VCaP (cell line): ENCODE data around the gene CDIP1.

Experiments
- H3K27ac ChIP-seq: fragments of 450-650 bp; 2 replicates; pipeline ENCODE4 v1.5.1; 2017
- TF ChIP-seq, protein P1 (sequence below): fragments of 450-650 bp; conservative IDR thresholded peaks from 2 replicates; pipeline ENCODE4 v1.5.1; 2017; ENCODE audit warnings: mild to moderate bottlenecking, moderate library complexity

CDIP1 gene

DNA sequence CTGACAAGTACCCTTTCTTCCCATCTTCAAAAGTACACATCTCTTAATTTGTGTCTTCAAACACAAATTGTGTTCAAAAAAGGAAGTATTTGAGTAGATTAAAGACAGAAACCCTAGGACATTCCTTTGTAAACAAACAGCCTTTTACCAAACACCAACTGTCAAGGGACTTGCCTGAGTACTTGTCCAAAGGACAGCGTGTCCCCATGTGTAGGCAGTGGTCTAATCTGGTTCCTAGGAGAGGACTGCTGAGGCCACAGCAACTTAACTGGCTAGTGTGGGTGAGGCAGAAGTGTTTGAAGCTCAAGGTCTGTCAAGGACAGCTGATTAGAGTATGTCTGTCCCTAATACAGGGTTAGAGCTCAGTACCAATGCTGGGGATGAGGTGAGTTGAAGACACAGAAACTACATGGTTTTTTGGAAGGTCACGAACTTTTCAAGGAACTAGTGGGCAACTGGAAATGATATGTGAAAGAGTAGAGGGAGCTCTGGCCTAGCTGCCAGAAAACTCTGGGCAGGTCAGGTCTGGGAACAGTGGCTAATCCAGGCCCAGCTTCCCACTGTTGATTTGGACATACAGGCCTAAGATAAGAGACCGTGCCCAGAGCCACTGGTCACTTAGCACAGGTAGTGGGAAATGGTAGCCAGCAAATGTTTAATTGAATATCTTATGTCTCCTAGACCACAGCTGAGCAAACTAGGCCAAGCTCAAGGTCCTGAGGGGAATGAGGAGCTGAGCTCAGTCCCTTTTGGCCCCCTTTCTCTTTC is 52.3 kb downstream of the CDIP1 start:
- TF ChIP-seq, protein P1, sequence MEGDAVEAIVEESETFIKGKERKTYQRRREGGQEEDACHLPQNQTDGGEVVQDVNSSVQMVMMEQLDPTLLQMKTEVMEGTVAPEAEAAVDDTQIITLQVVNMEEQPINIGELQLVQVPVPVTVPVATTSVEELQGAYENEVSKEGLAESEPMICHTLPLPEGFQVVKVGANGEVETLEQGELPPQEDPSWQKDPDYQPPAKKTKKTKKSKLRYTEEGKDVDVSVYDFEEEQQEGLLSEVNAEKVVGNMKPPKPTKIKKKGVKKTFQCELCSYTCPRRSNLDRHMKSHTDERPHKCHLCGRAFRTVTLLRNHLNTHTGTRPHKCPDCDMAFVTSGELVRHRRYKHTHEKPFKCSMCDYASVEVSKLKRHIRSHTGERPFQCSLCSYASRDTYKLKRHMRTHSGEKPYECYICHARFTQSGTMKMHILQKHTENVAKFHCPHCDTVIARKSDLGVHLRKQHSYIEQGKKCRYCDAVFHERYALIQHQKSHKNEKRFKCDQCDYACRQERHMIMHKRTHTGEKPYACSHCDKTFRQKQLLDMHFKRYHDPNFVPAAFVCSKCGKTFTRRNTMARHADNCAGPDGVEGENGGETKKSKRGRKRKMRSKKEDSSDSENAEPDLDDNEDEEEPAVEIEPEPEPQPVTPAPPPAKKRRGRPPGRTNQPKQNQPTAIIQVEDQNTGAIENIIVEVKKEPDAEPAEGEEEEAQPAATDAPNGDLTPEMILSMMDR: no peak
- H3K27ac ChIP-seq: 0 out of 2 replicates have a peak overlapping the region, but pooled peaks have one; percentile 41

DNA sequence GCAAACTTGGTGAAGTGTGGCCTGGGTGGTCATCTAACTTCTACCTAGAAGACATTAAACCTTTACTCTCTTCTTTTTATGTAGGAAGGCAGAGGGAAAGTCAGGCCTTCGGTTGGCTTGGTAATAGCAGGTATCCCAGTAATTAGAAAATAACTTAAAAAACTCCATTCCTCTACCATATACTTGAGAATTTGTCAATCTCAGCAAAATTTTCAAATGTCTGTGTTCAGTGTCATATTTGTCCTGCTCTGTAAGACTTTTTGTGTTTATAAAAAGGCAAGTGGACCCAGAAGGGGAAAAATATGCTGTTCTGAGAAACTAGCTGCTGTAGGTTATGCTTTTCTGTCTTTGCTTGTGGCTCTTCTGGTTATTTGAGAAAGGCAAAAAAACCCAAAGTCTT is 56.6 kb downstream of the CDIP1 start:
- H3K27ac ChIP-seq: no peak overlapping the region
- TF ChIP-seq, protein P1: no peak

DNA sequence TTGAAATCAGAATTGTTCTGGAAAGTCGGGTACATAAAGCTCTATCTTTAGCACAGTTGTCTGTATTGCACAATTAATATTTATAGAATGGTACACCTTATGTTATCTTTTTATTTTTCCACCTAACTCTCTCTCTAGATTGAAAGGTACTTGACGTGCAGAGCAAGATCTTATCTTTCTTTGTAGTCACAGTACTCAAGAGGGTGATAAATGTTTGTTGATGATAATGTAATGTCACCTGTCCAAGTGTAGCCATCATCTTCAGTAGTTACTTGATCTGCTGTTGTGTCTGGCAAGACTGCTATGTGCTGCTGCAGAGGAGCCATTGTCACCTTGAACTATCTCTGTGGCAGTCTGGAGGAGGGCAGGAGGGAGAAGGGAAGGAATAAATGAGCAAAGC is 57.0 kb downstream of the CDIP1 start:
- no peak overlapping the region for H3K27ac ChIP-seq
- TF ChIP-seq, protein P1: no peak

DNA sequence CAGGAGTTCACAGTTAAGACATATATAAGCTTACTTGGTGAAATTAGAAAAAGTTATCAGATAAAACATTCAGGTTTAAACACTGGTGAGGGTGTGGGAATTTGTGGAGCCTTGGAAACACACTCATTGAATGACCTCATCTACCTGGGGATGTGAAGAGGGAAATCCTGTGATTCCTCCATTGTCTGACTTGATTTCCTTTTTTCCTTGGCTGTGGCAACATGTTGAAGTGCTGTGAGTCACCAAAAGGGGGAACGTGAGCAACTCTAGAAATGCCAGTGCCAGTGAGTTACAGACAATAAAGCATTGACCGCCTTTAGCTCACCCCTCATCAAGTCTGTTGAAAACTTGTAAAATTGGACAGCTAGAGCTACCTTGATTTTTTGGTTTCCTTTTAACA is 60.6 kb downstream of the CDIP1 start:
- TF ChIP-seq, protein P1: no peak
- no peak overlapping the region for H3K27ac ChIP-seq

DNA sequence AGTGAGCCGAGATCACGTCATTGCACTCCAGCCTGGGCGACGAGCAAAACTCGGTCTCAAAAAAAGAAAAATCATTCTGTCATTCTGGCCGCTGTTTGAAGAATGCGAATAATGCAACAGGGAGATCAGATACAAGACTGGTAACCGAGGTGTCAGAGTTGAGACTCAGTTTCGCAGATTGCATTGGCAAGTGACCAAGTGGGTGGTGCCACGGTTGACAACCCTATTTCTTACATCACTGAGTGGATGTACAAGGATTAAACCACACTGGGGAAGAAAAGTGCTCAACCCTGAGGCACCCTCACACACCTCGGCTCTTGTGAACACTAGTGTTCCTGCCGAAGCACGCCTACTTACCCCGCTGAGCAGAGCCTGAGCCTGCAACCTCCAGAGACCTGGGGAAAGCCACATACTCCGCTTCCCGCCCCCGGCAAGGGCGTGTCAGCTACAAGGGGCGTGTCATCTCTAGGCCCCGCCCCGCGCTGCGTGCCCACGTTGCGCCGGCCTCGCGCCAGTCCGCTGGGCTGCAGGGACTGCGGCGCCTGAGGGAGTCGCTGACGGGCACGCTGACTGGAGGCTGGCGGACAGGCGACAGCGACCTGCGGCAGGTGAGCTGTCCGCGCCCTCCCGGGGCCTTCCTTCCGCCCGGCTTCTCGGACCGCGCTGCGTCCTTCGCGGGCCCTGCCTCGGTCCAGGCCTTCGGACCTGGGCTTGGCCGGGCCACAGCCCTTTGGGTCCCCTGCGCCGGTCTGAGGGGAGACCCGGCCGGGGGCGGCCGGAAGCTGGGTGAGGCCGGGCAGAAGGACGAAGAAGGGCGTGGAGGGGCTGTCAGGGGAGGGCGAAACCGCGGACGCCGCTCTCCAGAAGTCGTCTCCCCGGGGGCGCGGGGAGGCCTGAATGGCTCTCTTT is 62.4 kb downstream of the CDIP1 start, which contains the start of gene HMOX2:
TSS of gene HMOX2 (plus strand) at position 519 of the 909 bp plus-strand sequence. CDS start 29,127 bp downstream, outside the sequence.
- peak within 1 kb of the TSS; percentile 82 for H3K27ac ChIP-seq

DNA sequence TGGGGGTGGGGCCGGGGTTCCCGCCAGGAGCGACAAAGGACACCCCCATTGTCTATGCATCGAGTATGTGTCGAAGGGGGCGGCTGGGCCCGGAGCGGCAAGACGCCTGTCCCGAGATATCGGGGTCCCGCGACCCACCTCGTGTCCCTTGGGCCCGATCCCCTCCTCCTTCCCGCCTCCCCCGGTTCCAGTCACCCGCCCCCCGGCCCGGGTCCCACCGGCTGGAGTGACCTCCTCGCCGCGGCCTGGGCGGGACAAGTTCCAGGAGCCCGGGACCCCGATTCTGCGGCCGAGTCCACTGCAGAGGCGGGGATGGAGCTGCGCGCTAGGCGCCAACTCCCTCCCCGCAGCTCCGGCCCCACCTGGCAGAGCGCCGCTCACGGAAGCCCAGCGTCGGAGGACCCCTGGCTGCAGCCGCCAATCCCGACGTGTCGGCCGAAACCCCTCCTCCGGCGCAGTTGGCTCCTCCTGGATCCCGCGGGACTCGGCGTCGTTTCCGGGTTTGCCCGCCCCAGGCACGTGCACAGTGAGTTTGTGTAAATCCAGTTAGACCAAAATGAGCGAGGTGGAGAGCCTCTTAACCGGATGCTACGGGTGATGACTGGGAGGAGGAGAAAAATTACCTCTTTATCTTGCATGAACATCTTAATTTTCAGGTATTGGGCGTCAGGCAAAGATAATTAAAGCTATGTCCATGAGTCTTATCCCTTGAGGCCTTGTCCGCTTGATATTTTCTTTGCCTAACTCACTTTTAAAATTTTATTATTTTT is 64.2 kb downstream of the CDIP1 start, which contains the start of gene NMRAL1:
TSS of gene NMRAL1 (minus strand) at position 434 of the 770 bp plus-strand sequence. CDS start 493 bp downstream, outside the sequence.
- TF ChIP-seq, protein P1: no peak
- H3K27ac ChIP-seq: peak within 1 kb of the TSS; percentile 72

More for the DNA sequence above, 62.4 kb downstream of the CDIP1 start, which contains the start of gene HMOX2:
- TF ChIP-seq, protein P1: peak; percentile 65
